H1 (cell line): ENCODE data around the gene UTS2R. TPM values are rescaled to one million over a fixed set of nuclear protein-coding genes. Genes with fewer than 3 reads are reported as not detected.

Experiments
- ASH2L ChIP-seq: fragments of 200-600, 300-600 bp; sonication (generic); IDR thresholded peaks from one replicate; pipeline ENCODE4 v1.7.1; 2017; ENCODE audit warnings: low read length
- BRCA1 ChIP-seq: IDR thresholded peaks from 2 replicates; pipeline ENCODE4 v1.6.1; 2012; ENCODE audit warnings: low read depth, low read length, improper control_type of control experiment
- KDM5A ChIP-seq: fragments of 200-600 bp; IDR thresholded peaks from 2 replicates; pipeline ENCODE4 v1.7.1; 2012; ENCODE audit warnings: mild to moderate bottlenecking, low read length, inconsistent platforms, mixed read lengths
- PHF8 ChIP-seq: fragments of 200-600 bp; sonication (generic); conservative IDR thresholded peaks from 2 replicates; pipeline ENCODE4 v1.7.1; 2012; ENCODE audit warnings: low read depth, mild to moderate bottlenecking, inconsistent platforms, low read length, moderate library complexity
- ZNF274 ChIP-seq: IDR thresholded peaks from 2 replicates; pipeline ENCODE4 v1.7.0; 2012; ENCODE audit warnings: low read length, borderline replicate concordance; ENCODE audit errors: extremely low read depth
- polyA plus RNA-seq, 7 experiments: library from polyadenylated mRNA; depleted of rRNA in 3 of 7; stranded (reverse) in 5 of 7; unstranded in 2 of 7; fragments of >200 nt in 5 of 7; fragments of 200-250 nt in 2 of 7; gene quantifications; 1 replicate in 5 of 7; 2 replicates in 1 of 7; 4 replicates in 1 of 7; pipeline versions ENCODE4 v1.2.1 to v1.2.3, GENCODE V29; 2011 to 2013; ENCODE audit warnings: missing spikeins in 2 of 7, mixed read lengths in 2 of 7
- total RNA-seq: library from RNA; stranded (reverse); fragmentation: NEBNext Ultra II Directional; extraction: Animal tissue kit (Norgen Biotek cat#: 25700); gene quantifications from 2 replicates; pipeline ENCODE4 v1.2.1, GENCODE V29; 2021

The UTS2R gene
- total and polyA plus RNA-seq, 2 of the 8 experiments (the other 6 are each of a cell fraction or from before 2014, with no cell fraction given), result 0.27 TPM; not detected in 1

DNA sequence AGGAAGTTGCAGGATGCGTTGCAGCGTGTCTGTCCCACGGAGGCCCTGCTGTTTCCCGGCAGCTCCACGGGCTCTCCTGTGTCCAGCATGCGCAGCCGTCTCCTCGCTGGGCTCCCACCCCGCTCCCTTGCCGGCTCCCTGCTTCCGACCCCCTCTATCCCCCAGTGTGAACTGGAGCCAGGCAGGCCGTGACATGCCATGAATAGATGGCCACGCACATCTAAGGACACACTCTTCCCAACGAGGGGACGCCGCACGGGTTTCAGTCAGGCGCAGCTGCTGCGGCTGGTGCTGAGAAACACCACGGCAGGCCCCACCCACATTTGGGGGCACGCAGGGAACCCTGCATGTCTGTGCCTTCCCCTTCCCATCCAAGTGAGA, 37.4 kb downstream of the UTS2R start (continued):
- TF ChIP-seq ASH2L (no peak), BRCA1 (no peak), PHF8 (no peak), KDM5A (no peak), ZNF274 (no peak)
